HepG2 (cell line): Measurements from ENCODE around the gene UBE2L6. TPM values are rescaled to one million over a fixed set of nuclear protein-coding genes. Genes with fewer than 3 reads are reported as not detected.

Source experiments
- BRCA1 ChIP-seq: sonication (generic); formaldehyde crosslinking; IDR thresholded peaks from 2 replicates; pipeline ENCODE4 v1.4.0; 2020; ENCODE audit warnings: missing genetic modification reagents
- NR1H2 ChIP-seq: sonication (generic); formaldehyde crosslinking; IDR thresholded peaks from 2 replicates; pipeline ENCODE4 v1.8.1; 2022; ENCODE audit warnings: low read depth, missing genetic modification reagents, borderline replicate concordance
- RAD51 ChIP-seq: fragments of 450-650 bp; IDR thresholded peaks from 2 replicates; pipeline ENCODE4 v1.6.1; 2016; ENCODE audit warnings: borderline replicate concordance
- SCMH1 ChIP-seq: sonication (generic); formaldehyde crosslinking; IDR thresholded peaks from 2 replicates; pipeline ENCODE4 v1.9.0; 2021; ENCODE audit warnings: missing genetic modification reagents, mild to moderate bottlenecking, borderline replicate concordance
- SIX1 ChIP-seq: sonication (generic); formaldehyde crosslinking; IDR thresholded peaks from 2 replicates; pipeline ENCODE4 v1.4.0; 2020; ENCODE audit warnings: missing genetic modification reagents, borderline replicate concordance
- ZNF20 ChIP-seq: sonication (generic); formaldehyde crosslinking; IDR thresholded peaks from 2 replicates; pipeline ENCODE4 v1.4.0; 2020; ENCODE audit warnings: mild to moderate bottlenecking, moderate library complexity, missing genetic modification reagents
- ZNF883 ChIP-seq: sonication (generic); formaldehyde crosslinking; IDR thresholded peaks from 2 replicates; pipeline ENCODE4 v1.5.1; 2020; ENCODE audit warnings: mild to moderate bottlenecking, missing genetic modification reagents; ENCODE audit errors: not compliant biosample characterization
- polyA plus RNA-seq, 8 experiments: library from polyadenylated mRNA; depleted of rRNA in 3 of 8; stranded (reverse) in 7 of 8; unstranded in 1 of 8; fragments of >200 nt; fragmentation: Illumina TruSeq in 4 of 8; extraction: Trizol in 4 of 8; gene quantifications; 2 replicates each; pipeline versions ENCODE4 v1.2.1 to v1.2.3, GENCODE V29; 2011 to 2016; ENCODE audit warnings: low read depth in 4 of 8, missing spikeins in 1 of 8, mixed read lengths in 1 of 8; ENCODE audit not compliant: insufficient read depth in 1 of 8
- total RNA-seq, 5 experiments: library from RNA; depleted of rRNA; stranded (reverse); fragments of >200 nt; fragmentation: Illumina TruSeq; extraction: Trizol; gene quantifications; 2 replicates each; pipeline ENCODE4 v1.2.3, GENCODE V29; 2016; ENCODE audit warnings: low read depth in 1 of 5
- TF ChIP-seq, protein P1 (sequence below): sonication (generic); formaldehyde crosslinking; IDR thresholded peaks from 2 replicates; pipeline ENCODE4 v1.4.0; 2020; ENCODE audit warnings: mild to moderate bottlenecking, missing genetic modification reagents
- TF ChIP-seq, protein P2 (sequence below): IDR thresholded peaks from 2 replicates; pipeline ENCODE4 v1.6.1; 2016; ENCODE audit warnings: mild to moderate bottlenecking, missing biosample characterization, missing genetic modification reagents
- TF ChIP-seq, protein P3 (sequence below): IDR thresholded peaks from 2 replicates; pipeline ENCODE4 v1.6.1; 2016; ENCODE audit warnings: low read depth
- TF ChIP-seq, protein P4 (sequence below): sonication (generic); formaldehyde crosslinking; IDR thresholded peaks from 2 replicates; pipeline ENCODE4 v1.4.0; 2020; ENCODE audit warnings: mild to moderate bottlenecking, missing genetic modification reagents
- TF ChIP-seq, protein P5 (sequence below): sonication (generic); formaldehyde crosslinking; IDR thresholded peaks from 2 replicates; pipeline ENCODE4 v1.4.0; 2020; ENCODE audit warnings: missing genetic modification reagents
- TF ChIP-seq, protein P6 (sequence below): sonication (generic); formaldehyde crosslinking; IDR thresholded peaks from 2 replicates; pipeline ENCODE4 v1.4.0; 2020; ENCODE audit warnings: missing genetic modification reagents, borderline replicate concordance

UBE2L6 gene
- total and polyA plus RNA-seq, 2 of the 13 experiments (the other 11 are each of a cell fraction or from before 2014, with no cell fraction given), result 30.3 to 30.4 TPM

DNA sequence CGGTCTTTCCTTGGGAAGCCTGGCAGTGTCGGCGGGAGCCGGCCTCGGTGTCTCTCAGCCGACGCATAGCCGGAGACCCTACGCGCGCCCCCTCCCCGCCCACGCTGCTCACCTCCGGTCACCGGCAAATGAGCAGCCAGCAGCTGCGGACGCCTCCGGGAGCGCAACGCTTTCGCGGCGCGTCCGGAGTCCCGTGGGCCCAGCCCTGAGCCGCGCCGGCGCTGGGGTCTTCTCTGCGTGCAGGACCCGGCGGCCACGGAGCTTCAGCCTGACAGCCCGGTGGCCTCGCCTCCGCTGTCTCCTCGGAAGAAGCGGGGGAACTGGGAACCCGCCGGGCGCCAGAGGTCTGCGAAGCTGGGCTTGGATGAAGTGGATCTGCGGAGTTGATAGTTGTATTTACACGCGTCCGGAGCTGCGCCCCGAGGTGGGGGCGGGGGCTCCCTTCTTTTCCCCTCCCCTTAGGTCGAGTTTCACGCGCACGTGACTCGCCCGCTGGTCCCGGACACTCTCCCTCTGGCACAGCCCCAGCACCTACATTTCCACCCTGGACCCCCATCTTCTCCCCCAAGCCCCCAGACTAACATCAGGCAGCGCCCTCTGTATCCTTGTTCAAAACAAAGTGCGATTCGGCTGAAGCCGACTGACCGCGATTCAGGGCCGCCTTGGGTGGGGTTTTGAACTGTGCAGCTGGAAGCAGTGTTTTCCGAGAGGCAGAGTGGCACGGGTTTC lies 52.0 kb downstream of the UBE2L6 start, which contains the start of gene SLC43A1 (continued):
- TF ChIP-seq, protein P1, sequence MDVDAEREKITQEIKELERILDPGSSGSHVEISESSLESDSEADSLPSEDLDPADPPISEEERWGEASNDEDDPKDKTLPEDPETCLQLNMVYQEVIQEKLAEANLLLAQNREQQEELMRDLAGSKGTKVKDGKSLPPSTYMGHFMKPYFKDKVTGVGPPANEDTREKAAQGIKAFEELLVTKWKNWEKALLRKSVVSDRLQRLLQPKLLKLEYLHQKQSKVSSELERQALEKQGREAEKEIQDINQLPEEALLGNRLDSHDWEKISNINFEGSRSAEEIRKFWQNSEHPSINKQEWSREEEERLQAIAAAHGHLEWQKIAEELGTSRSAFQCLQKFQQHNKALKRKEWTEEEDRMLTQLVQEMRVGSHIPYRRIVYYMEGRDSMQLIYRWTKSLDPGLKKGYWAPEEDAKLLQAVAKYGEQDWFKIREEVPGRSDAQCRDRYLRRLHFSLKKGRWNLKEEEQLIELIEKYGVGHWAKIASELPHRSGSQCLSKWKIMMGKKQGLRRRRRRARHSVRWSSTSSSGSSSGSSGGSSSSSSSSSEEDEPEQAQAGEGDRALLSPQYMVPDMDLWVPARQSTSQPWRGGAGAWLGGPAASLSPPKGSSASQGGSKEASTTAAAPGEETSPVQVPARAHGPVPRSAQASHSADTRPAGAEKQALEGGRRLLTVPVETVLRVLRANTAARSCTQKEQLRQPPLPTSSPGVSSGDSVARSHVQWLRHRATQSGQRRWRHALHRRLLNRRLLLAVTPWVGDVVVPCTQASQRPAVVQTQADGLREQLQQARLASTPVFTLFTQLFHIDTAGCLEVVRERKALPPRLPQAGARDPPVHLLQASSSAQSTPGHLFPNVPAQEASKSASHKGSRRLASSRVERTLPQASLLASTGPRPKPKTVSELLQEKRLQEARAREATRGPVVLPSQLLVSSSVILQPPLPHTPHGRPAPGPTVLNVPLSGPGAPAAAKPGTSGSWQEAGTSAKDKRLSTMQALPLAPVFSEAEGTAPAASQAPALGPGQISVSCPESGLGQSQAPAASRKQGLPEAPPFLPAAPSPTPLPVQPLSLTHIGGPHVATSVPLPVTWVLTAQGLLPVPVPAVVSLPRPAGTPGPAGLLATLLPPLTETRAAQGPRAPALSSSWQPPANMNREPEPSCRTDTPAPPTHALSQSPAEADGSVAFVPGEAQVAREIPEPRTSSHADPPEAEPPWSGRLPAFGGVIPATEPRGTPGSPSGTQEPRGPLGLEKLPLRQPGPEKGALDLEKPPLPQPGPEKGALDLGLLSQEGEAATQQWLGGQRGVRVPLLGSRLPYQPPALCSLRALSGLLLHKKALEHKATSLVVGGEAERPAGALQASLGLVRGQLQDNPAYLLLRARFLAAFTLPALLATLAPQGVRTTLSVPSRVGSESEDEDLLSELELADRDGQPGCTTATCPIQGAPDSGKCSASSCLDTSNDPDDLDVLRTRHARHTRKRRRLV (CRISPR knock-in tag), result no peak
- TF ChIP-seq BRCA1 (CRISPR knock-in tag) (no peak), ZNF883 (no peak), RAD51 (peak; percentile 42; the same call in 1 of the 2 replicates), SIX1 (CRISPR knock-in tag) (peak; percentile 91), NR1H2 (no peak), ZNF20 (peak; percentile 74; the same call in 1 of the 2 replicates), SCMH1 (CRISPR knock-in tag) (no peak)
- TF ChIP-seq, protein P2, sequence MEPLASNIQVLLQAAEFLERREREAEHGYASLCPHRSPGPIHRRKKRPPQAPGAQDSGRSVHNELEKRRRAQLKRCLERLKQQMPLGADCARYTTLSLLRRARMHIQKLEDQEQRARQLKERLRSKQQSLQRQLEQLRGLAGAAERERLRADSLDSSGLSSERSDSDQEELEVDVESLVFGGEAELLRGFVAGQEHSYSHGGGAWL (CRISPR knock-in tag), result peak; percentile 70; the same call in 1 of the 2 replicates
- TF ChIP-seq, protein P3, sequence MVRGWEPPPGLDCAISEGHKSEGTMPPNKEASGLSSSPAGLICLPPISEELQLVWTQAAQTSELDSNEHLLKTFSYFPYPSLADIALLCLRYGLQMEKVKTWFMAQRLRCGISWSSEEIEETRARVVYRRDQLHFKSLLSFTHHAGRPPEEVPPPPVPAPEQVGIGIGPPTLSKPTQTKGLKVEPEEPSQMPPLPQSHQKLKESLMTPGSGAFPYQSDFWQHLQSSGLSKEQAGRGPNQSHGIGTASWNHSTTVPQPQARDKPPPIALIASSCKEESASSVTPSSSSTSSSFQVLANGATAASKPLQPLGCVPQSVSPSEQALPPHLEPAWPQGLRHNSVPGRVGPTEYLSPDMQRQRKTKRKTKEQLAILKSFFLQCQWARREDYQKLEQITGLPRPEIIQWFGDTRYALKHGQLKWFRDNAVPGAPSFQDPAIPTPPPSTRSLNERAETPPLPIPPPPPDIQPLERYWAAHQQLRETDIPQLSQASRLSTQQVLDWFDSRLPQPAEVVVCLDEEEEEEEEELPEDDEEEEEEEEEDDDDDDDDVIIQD (CRISPR knock-in tag), result no peak
- TF ChIP-seq, protein P4, sequence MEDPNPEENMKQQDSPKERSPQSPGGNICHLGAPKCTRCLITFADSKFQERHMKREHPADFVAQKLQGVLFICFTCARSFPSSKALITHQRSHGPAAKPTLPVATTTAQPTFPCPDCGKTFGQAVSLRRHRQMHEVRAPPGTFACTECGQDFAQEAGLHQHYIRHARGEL (CRISPR knock-in tag), result 0 out of 2 replicates have a peak, but pooled peaks have one; percentile 25
- TF ChIP-seq, protein P5, sequence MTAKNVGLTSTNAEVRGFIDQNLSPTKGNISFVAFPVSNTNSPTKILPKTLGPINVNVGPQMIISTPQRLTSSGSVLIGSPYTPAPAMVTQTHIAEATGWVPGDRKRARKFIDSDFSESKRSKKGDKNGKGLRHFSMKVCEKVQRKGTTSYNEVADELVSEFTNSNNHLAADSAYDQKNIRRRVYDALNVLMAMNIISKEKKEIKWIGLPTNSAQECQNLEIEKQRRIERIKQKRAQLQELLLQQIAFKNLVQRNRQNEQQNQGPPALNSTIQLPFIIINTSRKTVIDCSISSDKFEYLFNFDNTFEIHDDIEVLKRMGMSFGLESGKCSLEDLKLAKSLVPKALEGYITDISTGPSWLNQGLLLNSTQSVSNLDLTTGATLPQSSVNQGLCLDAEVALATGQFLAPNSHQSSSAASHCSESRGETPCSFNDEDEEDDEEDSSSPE (CRISPR knock-in tag), result peak; percentile 22; the same call in 1 of the 2 replicates
- TF ChIP-seq, protein P6, sequence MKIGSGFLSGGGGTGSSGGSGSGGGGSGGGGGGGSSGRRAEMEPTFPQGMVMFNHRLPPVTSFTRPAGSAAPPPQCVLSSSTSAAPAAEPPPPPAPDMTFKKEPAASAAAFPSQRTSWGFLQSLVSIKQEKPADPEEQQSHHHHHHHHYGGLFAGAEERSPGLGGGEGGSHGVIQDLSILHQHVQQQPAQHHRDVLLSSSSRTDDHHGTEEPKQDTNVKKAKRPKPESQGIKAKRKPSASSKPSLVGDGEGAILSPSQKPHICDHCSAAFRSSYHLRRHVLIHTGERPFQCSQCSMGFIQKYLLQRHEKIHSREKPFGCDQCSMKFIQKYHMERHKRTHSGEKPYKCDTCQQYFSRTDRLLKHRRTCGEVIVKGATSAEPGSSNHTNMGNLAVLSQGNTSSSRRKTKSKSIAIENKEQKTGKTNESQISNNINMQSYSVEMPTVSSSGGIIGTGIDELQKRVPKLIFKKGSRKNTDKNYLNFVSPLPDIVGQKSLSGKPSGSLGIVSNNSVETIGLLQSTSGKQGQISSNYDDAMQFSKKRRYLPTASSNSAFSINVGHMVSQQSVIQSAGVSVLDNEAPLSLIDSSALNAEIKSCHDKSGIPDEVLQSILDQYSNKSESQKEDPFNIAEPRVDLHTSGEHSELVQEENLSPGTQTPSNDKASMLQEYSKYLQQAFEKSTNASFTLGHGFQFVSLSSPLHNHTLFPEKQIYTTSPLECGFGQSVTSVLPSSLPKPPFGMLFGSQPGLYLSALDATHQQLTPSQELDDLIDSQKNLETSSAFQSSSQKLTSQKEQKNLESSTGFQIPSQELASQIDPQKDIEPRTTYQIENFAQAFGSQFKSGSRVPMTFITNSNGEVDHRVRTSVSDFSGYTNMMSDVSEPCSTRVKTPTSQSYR (CRISPR knock-in tag), result peak; percentile 53; the same call in 1 of the 2 replicates
